HCT116 (cell line): ENCODE data around the gene STING1. TPM values are rescaled to one million over a fixed set of nuclear protein-coding genes. Genes with fewer than 3 reads are reported as not detected.

Experiments
- ATAC-seq: fragments of 200-7000 bp; cut with Tn5 transposase; 2 replicates; pipeline ENCODE4 v1.9.1; 2020; ENCODE audit warnings: mild to moderate bottlenecking, moderate library complexity
- BruUV-seq: library from RNA; stranded (reverse); fragments of 400-500 nt; replicated peaks from 2 replicates; lab custom pipeline; 2021; lab: Mats Ljungman, UMichigan
- CTCF ChIA-PET: fragments of 300-600 bp; sonication (Branson Sonifier 250); formaldehyde crosslinking; loops from one replicate; lab custom pipeline; 2021; ENCODE audit warnings: antibody characterized with exemption; lab: Charles Lee
- POLR2A ChIA-PET: fragments of 300-600, 350-600 bp; sonication (Branson Sonifier 250); formaldehyde crosslinking; loops from one replicate; lab custom pipeline; 2021; ENCODE audit warnings: antibody characterized with exemption; lab: Charles Lee
- RAD21 ChIA-PET, 2 experiments: fragments of 300-600 bp; sonication (Branson Sonifier 250); formaldehyde crosslinking; loops; one replicate each; lab custom pipeline; 2023; ENCODE audit warnings: low total read pairs in 2 of 2; ENCODE audit not compliant: uncharacterized antibody in 2 of 2, unreplicated experiment in 2 of 2, low non-redundant PET in 1 of 2; lab: Charles Lee
- DNase-seq: peaks from one replicate; pipeline ENCODE4 v3.0.0-alpha.2; 2010; ENCODE audit warnings: low read depth, low spot score
- H2AFZ ChIP-seq: fragments of 200-600 bp; shearing (Covaris generic), sonication (generic); 2 replicates; pipeline ENCODE4 v1.6.1; 2017; ENCODE audit warnings: low read depth, mixed run types, mixed read lengths, antibody characterized with exemption, low read length; ENCODE audit not compliant: poor library complexity, severe bottlenecking
- H3K27ac ChIP-seq: 2 replicates; pipeline ENCODE4 v1.5.1; 2012; ENCODE audit warnings: low read depth, low read length
- H3K27me3 ChIP-seq: fragments of 200-600 bp; sonication (generic); 2 replicates; pipeline ENCODE4 v1.6.1; 2016; ENCODE audit warnings: mixed run types, low read length, mixed read lengths; ENCODE audit not compliant: insufficient read depth
- H3K36me3 ChIP-seq, 2 experiments: fragments of 200-500 bp in 1 of 2; fragments of 200-600 bp in 1 of 2; sonication (Bioruptor generic) in 1 of 2; sonication (generic) in 1 of 2; 2 replicates each; pipeline versions ENCODE4 v1.5.1 to v1.6.1; 2014 to 2016; ENCODE audit warnings: low read length in 2 of 2, inconsistent platforms in 1 of 2, mixed read lengths in 1 of 2, mixed run types in 1 of 2; ENCODE audit not compliant: insufficient read depth in 2 of 2, control insufficient read depth in 1 of 2
- H3K4me1 ChIP-seq, 2 experiments: fragments of 200-600 bp in 1 of 2; sonication (generic) in 1 of 2; 2 replicates each; pipeline versions ENCODE4 v1.5.1 to v1.6.1; 2012 to 2017; ENCODE audit warnings: low read length in 2 of 2, inconsistent platforms in 1 of 2, mild to moderate bottlenecking in 1 of 2, mixed read lengths in 1 of 2, mixed run types in 1 of 2, moderate library complexity in 1 of 2; ENCODE audit not compliant: insufficient read depth in 2 of 2, control insufficient read depth in 1 of 2
- H3K4me2 ChIP-seq: fragments of 200-600 bp; sonication (generic); 2 replicates; pipeline ENCODE4 v1.6.1; 2017; ENCODE audit warnings: mixed run types, low read length, mixed read lengths
- H3K4me3 ChIP-seq, 2 experiments: fragments of 200-600 bp in 1 of 2; sonication (generic) in 1 of 2; replicated peaks in 1 of 2; 2 replicates each; pipeline ENCODE4 v1.5.1; 2011 to 2016; ENCODE audit warnings: low read length in 2 of 2, control low read depth in 1 of 2, low read depth in 1 of 2, mild to moderate bottlenecking in 1 of 2, mixed read lengths in 1 of 2, mixed run types in 1 of 2
- H3K79me2 ChIP-seq: fragments of 200-600 bp; sonication (generic); 2 replicates; pipeline ENCODE4 v1.6.1; 2017; ENCODE audit warnings: mild to moderate bottlenecking, mixed run types, low read length, moderate library complexity, mixed read lengths; ENCODE audit not compliant: insufficient read depth
- H3K9ac ChIP-seq: fragments of 200-600 bp; sonication (generic); 2 replicates; pipeline ENCODE4 v1.6.1; 2016; ENCODE audit warnings: low read length, mixed read lengths
- H3K9me2 ChIP-seq: fragments of 200-600 bp; sonication (generic), shearing (Covaris generic); 2 replicates; pipeline ENCODE4 v1.6.1; 2017; ENCODE audit warnings: mixed run types, mild to moderate bottlenecking, moderate library complexity; ENCODE audit not compliant: insufficient read depth
- H3K9me3 ChIP-seq, 2 experiments: fragments of 200-500 bp in 1 of 2; fragments of 200-600 bp in 1 of 2; sonication (Bioruptor generic) in 1 of 2; sonication (generic) in 1 of 2; 2 replicates each; pipeline ENCODE4 v1.6.1; 2014 to 2017; ENCODE audit warnings: low read length in 2 of 2, mixed read lengths in 2 of 2, inconsistent platforms in 1 of 2, low read depth in 1 of 2, mild to moderate bottlenecking in 1 of 2, mixed run types in 1 of 2, moderate library complexity in 1 of 2; ENCODE audit not compliant: control insufficient read depth in 1 of 2, insufficient read depth in 1 of 2
- H4K20me1 ChIP-seq: fragments of 200-600 bp; sonication (generic), shearing (Covaris generic); 2 replicates; pipeline ENCODE4 v1.6.1; 2017; ENCODE audit warnings: mixed run types, mild to moderate bottlenecking, moderate library complexity; ENCODE audit not compliant: insufficient read depth
- CEBPB ChIP-seq: IDR thresholded peaks from 2 replicates; pipeline ENCODE4 v1.6.1; 2012; ENCODE audit warnings: low read depth
- EGR1 ChIP-seq: IDR thresholded peaks from 2 replicates; pipeline ENCODE4 v1.6.1; 2012; ENCODE audit warnings: low read depth
- EZH2 ChIP-seq: fragments of 200-600 bp; sonication (generic); IDR thresholded peaks from 2 replicates; pipeline ENCODE4 v1.6.1; 2017; ENCODE audit warnings: antibody characterized with exemption, mixed run types
- SIN3A ChIP-seq: IDR thresholded peaks from 2 replicates; pipeline ENCODE4 v1.6.1; 2012; ENCODE audit warnings: low read depth
- SRF ChIP-seq: IDR thresholded peaks from 2 replicates; pipeline ENCODE4 v1.6.1; 2012; ENCODE audit warnings: low read depth
- TCF7L2 ChIP-seq: IDR thresholded peaks from 2 replicates; pipeline ENCODE4 v1.7.0; 2011; ENCODE audit warnings: borderline replicate concordance, inconsistent platforms; ENCODE audit not compliant: insufficient read depth, insufficient read length; ENCODE audit errors: extremely low read depth
- YY1 ChIP-seq: IDR thresholded peaks from 2 replicates; pipeline ENCODE4 v1.6.1; 2011; ENCODE audit warnings: low read length, low read depth, moderate library complexity, mild to moderate bottlenecking; ENCODE audit not compliant: insufficient replicate concordance; ENCODE audit errors: extremely low read depth
- ZFX ChIP-seq: fragments of 450-650 bp; IDR thresholded peaks from 2 replicates; pipeline ENCODE4 v1.6.1; 2017
- intact Hi-C: fragments of 100-400 bp; cut with micrococcal nuclease; formaldehyde crosslinking; loops from 2 replicates; pipeline ENCODE4 v1.10.0; 2022
- total RNA-seq: library from RNA; stranded (reverse); gene quantifications from one replicate; pipeline ENCODE4 v1.2.1, GENCODE V29; 2021; ENCODE audit not compliant: unreplicated experiment
- TF ChIP-seq, protein P1 (sequence below): IDR thresholded peaks from 2 replicates; pipeline ENCODE4 v1.6.1; 2012
- TF ChIP-seq, protein P2 (sequence below): IDR thresholded peaks from 2 replicates; pipeline ENCODE4 v1.6.1; 2011; ENCODE audit warnings: mild to moderate bottlenecking, low read length, moderate library complexity; ENCODE audit not compliant: insufficient replicate concordance; ENCODE audit errors: extremely low read depth

Gene STING1
- total RNA-seq, 1 experiment from 2014 or later, result 17.7 TPM

GRCh38 chr5:139475865-139476617 lies 6.5 kb downstream of the STING1 start:
- intact Hi-C loops, result no loop called here
- no peaks in the 10 kb centered on the region for H3K9me2 ChIP-seq
- H3K79me2 ChIP-seq, result no peaks in the 10 kb centered on the region
- H3K4me2 ChIP-seq, result no peak overlapping the region
- H3K36me3 ChIP-seq, result 0 out of 4 replicates have a peak, but pooled peaks cover 0 to 2% of the 10 kb centered on the region in 2 experiments
- TF ChIP-seq, protein P1, sequence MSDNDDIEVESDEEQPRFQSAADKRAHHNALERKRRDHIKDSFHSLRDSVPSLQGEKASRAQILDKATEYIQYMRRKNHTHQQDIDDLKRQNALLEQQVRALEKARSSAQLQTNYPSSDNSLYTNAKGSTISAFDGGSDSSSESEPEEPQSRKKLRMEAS, result no peak
- TF ChIP-seq SIN3A (no peak), EGR1 (no peak), ZFX (no peak), YY1 (no peak), TCF7L2 (no peak), CEBPB (no peak), EZH2 (no peak), SRF (no peak)
- TF ChIP-seq, protein P2, sequence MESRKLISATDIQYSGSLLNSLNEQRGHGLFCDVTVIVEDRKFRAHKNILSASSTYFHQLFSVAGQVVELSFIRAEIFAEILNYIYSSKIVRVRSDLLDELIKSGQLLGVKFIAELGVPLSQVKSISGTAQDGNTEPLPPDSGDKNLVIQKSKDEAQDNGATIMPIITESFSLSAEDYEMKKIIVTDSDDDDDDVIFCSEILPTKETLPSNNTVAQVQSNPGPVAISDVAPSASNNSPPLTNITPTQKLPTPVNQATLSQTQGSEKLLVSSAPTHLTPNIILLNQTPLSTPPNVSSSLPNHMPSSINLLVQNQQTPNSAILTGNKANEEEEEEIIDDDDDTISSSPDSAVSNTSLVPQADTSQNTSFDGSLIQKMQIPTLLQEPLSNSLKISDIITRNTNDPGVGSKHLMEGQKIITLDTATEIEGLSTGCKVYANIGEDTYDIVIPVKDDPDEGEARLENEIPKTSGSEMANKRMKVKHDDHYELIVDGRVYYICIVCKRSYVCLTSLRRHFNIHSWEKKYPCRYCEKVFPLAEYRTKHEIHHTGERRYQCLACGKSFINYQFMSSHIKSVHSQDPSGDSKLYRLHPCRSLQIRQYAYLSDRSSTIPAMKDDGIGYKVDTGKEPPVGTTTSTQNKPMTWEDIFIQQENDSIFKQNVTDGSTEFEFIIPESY, result no peak
- no peak overlapping the region for H3K4me3 ChIP-seq
- DNase-seq, result no peak
- no peak overlapping the region for H2AFZ ChIP-seq
- CTCF ChIA-PET, result no interaction called here
- no peaks in the 10 kb centered on the region for H3K9me3 ChIP-seq
- RAD21 ChIA-PET, result no interaction called here
- no peak for ATAC-seq
- POLR2A ChIA-PET, result no interaction called here
- H3K4me1 ChIP-seq, result peaks cover 15% of the 10 kb centered on the region in 2 experiments; a peak in 3 of 4 replicates
- H3K27ac ChIP-seq, result no peak overlapping the region
- H3K9ac ChIP-seq, result no peak overlapping the region
- BruUV-seq, result no TSS peak
- no peaks in the 10 kb centered on the region for H3K27me3 ChIP-seq
- no peaks in the 10 kb centered on the region for H4K20me1 ChIP-seq
